GM12878 (cell line): ENCODE measurements around the gene CIRBP. TPM values are rescaled to one million over a fixed set of nuclear protein-coding genes. Genes with fewer than 3 reads are reported as not detected.

ENCODE experiments used
- ATAC-seq: fragments of 200-7000 bp; cut with Tn5 transposase; 3 replicates; pipeline ENCODE4 v1.9.1; 2020; ENCODE audit warnings: mild to moderate bottlenecking, moderate library complexity
- BruUV-seq: library from RNA; stranded (reverse); fragments of 400-500 nt; replicated peaks from 2 replicates; lab custom pipeline; 2021; lab: Mats Ljungman, UMichigan
- CTCF ChIA-PET: fragments of 300-600 bp; sonication (Branson Sonifier 250); formaldehyde crosslinking; extraction: SDS; loops from one replicate; lab custom pipeline; 2021; ENCODE audit warnings: inconsistent platforms; lab: Yijun Ruan, JAX
- POLR2A ChIA-PET: fragments of 350-600 bp; formaldehyde crosslinking; extraction: SDS; loops from one replicate; lab custom pipeline; 2021; ENCODE audit warnings: inconsistent platforms; lab: Charles Lee
- RAD21 ChIA-PET: fragments of 300-600 bp; sonication (Branson Sonifier 250); formaldehyde crosslinking; loops from one replicate; lab custom pipeline; 2023; ENCODE audit warnings: antibody characterized with exemption; ENCODE audit not compliant: unreplicated experiment; lab: Charles Lee
- SMC1A ChIA-PET: fragments of 300-600 bp; sonication (Branson Sonifier 250); formaldehyde crosslinking; loops from one replicate; lab custom pipeline; 2023; ENCODE audit not compliant: unreplicated experiment, uncharacterized antibody; lab: Charles Lee
- DNase-seq: peaks from one replicate; pipeline ENCODE4 v3.0.0-alpha.2; 2011; ENCODE audit warnings: low read depth, low spot score
- FAIRE-seq: peaks from 3 replicates; lab custom pipeline; 2011; peaks lifted over from hg19 to GRCh38; lab: Jason Lieb, UNC
- H2AFZ ChIP-seq: 2 replicates; pipeline ENCODE4 v1.6.0; 2011; ENCODE audit warnings: low read depth, low read length, control low read depth; ENCODE audit not compliant: control insufficient read depth
- H3K27ac ChIP-seq: 2 replicates; pipeline ENCODE4 v1.5.1; 2011; ENCODE audit warnings: control low read depth; ENCODE audit not compliant: control insufficient read depth, insufficient read depth
- H3K27me3 ChIP-seq, 2 experiments: replicated peaks in 1 of 2; 2 replicates each; pipeline versions ENCODE4 v1.6.0 to v1.6.1; 2011; ENCODE audit warnings: low read length in 1 of 2; ENCODE audit not compliant: control insufficient read depth in 2 of 2, insufficient read depth in 2 of 2
- H3K36me3 ChIP-seq, 2 experiments: 2 replicates each; pipeline ENCODE4 v1.5.1; 2011; ENCODE audit warnings: low read length in 1 of 2; ENCODE audit not compliant: control insufficient read depth in 2 of 2, insufficient read depth in 2 of 2
- H3K4me1 ChIP-seq: 2 replicates; pipeline ENCODE4 v1.6.1; 2011; ENCODE audit warnings: mild to moderate bottlenecking, low read length, moderate library complexity, mixed read lengths; ENCODE audit not compliant: control insufficient read depth, insufficient read depth
- H3K4me2 ChIP-seq: 2 replicates; pipeline ENCODE4 v1.6.0; 2011; ENCODE audit warnings: control low read depth; ENCODE audit not compliant: control insufficient read depth, insufficient read depth
- H3K4me3 ChIP-seq: fragments of 200-600 bp; sonication (generic); 2 replicates; pipeline ENCODE4 v1.5.1; 2016
- H3K79me2 ChIP-seq: 2 replicates; pipeline ENCODE4 v1.6.0; 2011; ENCODE audit warnings: low read length; ENCODE audit not compliant: control insufficient read depth, insufficient read depth
- H3K9ac ChIP-seq: 2 replicates; pipeline ENCODE4 v1.8.0; 2011; ENCODE audit warnings: low read length, control low read depth, mixed read lengths; ENCODE audit not compliant: control insufficient read depth, insufficient read depth
- H3K9me3 ChIP-seq: replicated peaks from 3 replicates; pipeline ENCODE4 v1.5.1; 2011; ENCODE audit warnings: mild to moderate bottlenecking, low read length; ENCODE audit not compliant: control insufficient read depth, insufficient read depth
- H4K20me1 ChIP-seq: 2 replicates; pipeline ENCODE4 v1.6.0; 2011; ENCODE audit not compliant: control insufficient read depth, insufficient read depth
- BCLAF1 ChIP-seq: fragments of 450-650 bp; IDR thresholded peaks from 2 replicates; pipeline ENCODE4 v1.6.1; 2017; ENCODE audit warnings: antibody characterized with exemption, mild to moderate bottlenecking, moderate library complexity
- ESRRA ChIP-seq: IDR thresholded peaks from 2 replicates; pipeline ENCODE4 v1.6.1; 2012; ENCODE audit warnings: mild to moderate bottlenecking, low read length, improper control_type of control experiment
- MTA2 ChIP-seq: fragments of 450-650 bp; IDR thresholded peaks from 2 replicates; pipeline ENCODE4 v1.6.1; 2016; ENCODE audit warnings: low read depth, mild to moderate bottlenecking, moderate library complexity
- MYB ChIP-seq: fragments of 150-350 bp; IDR thresholded peaks from 2 replicates; pipeline ENCODE4 v1.6.1; 2014; ENCODE audit warnings: mild to moderate bottlenecking, low read depth, low read length, borderline replicate concordance
- POLR2A ChIP-seq: IDR thresholded peaks from 2 replicates; pipeline ENCODE4 v1.6.1; 2011; ENCODE audit warnings: low read depth, mild to moderate bottlenecking, low read length
- USF2 ChIP-seq: IDR thresholded peaks from 2 replicates; pipeline ENCODE4 v1.6.1; 2011; ENCODE audit warnings: low read depth, low read length, improper control_type of control experiment, borderline replicate concordance
- ZBED1 ChIP-seq: IDR thresholded peaks from 2 replicates; pipeline ENCODE4 v1.6.1; 2016; ENCODE audit warnings: borderline replicate concordance
- ZBTB33 ChIP-seq: fragments of 450-650 bp; IDR thresholded peaks from 2 replicates; pipeline ENCODE4 v1.6.1; 2017; ENCODE audit warnings: mild to moderate bottlenecking
- WGBS: methylation state at CpG from one replicate; pipeline ENCODE4 v1.1.6; 2016; ENCODE audit warnings: low lambda C conversion rate; ENCODE audit not compliant: insufficient replicate concordance, insufficient coverage; ENCODE audit errors: missing lambda C conversion rate; 5-methylcytosine and 5-hydroxymethylcytosine counted together
- in situ Hi-C: fragments of 300-500 bp; cut with MboI; formaldehyde crosslinking; loops from 9 replicates; pipeline ENCODE4 v1.14.3; 2018; ENCODE audit warnings: mixed read lengths
- intact Hi-C: fragments of 100-400 bp; cut with micrococcal nuclease; formaldehyde crosslinking; loops from one replicate; pipeline ENCODE4 v1.14.2; 2022; ENCODE audit not compliant: unreplicated experiment
- polyA plus RNA-seq, 11 experiments: library from polyadenylated mRNA; depleted of rRNA in 4 of 11; unstranded in 6 of 11; stranded (reverse) in 5 of 11; fragments of >200 nt; fragmentation: Nextera tagmentation in 4 of 11; fragmentation: Illumina TruSeq in 1 of 11; extraction: Ambion mirVana in 4 of 11; extraction: Trizol in 1 of 11; gene quantifications; 1 replicate in 1 of 11; 2 replicates in 10 of 11; pipeline versions ENCODE4 v1.2.1 to v1.2.3, GENCODE V29; 2011 to 2016; ENCODE audit warnings: inconsistent platforms in 2 of 11, missing spikeins in 2 of 11, low read depth in 1 of 11
- total RNA-seq, 4 experiments: library from RNA; depleted of rRNA in 3 of 4; stranded (reverse); fragments of >200 nt in 3 of 4; fragmentation: Illumina TruSeq in 1 of 4; extraction: Trizol in 1 of 4; gene quantifications; 2 replicates each; pipeline versions ENCODE4 v1.2.1 to v1.2.3, GENCODE V29; 2013 to 2021

CIRBP gene
- total and polyA plus RNA-seq, 10 of the 15 experiments (the other 5 are each of a cell fraction or from before 2014, with no cell fraction given), result 27.6 to 335 (median 229) TPM

- Histone ChIP-seq H2AFZ (no peak overlapping the region), H3K36me3 (peaks cover 7 to 9% of the 10 kb centered on the region in 2 experiments), H3K4me3 (no peak overlapping the region), H3K9ac (no peak overlapping the region), H3K27ac (no peak overlapping the region), H3K27me3 (peaks cover 7 to 8% of the 10 kb centered on the region in 2 experiments; a peak in 3 of 4 replicates), H3K79me2 (no peaks in the 10 kb centered on the region), H4K20me1 (no peaks in the 10 kb centered on the region; the same call in 1 of the 2 replicates), H3K4me1 (no peaks in the 10 kb centered on the region), H3K9me3 (no peaks in the 10 kb centered on the region), H3K4me2 (no peak overlapping the region)
- BruUV-seq, result no TSS peak
- ChIA-PET POLR2A (no interaction called here), CTCF (interaction anchor here (1.4 to 1.5 kb wide), 2 partner anchors 40 to 88 kb away, joined by 3 to 8 read pairs; no protein-coding TSS in a partner anchor), SMC1A (no interaction called here), RAD21 (no interaction called here)
- WGBS, result 67% methylated on average over 12 of the region's 12 CpGs
- TF ChIP-seq ZBED1, result no peak
- TF ChIP-seq USF2, result no peak
- no peak for TF ChIP-seq BCLAF1
- TF ChIP-seq ZBTB33, result no peak
- TF ChIP-seq MYB, result no peak
- TF ChIP-seq MTA2, result no peak
- no peak for TF ChIP-seq POLR2A
- no peak for TF ChIP-seq ESRRA
- DNase-seq, result no peak
- in situ Hi-C loops, result no loop called here
- no peak for ATAC-seq
- intact Hi-C loops, result no loop called here
- no peak for FAIRE-seq
Measured at GRCh38 chr19:1283917-1284292, 14.8 kb downstream of the CIRBP start.
